GM19099 (cell line): ENCODE data around the gene PLEKHG4.

Experiments used
- POLR2A ChIP-seq: IDR thresholded peaks from 3 replicates; pipeline ENCODE4 v1.6.1; 2011; ENCODE audit warnings: low read depth; ENCODE audit not compliant: insufficient read length; ENCODE audit errors: extremely low read depth

Gene PLEKHG4

GRCh38 chr16:67265834-67266233 is 13.5 kb upstream of the PLEKHG4 start:
- TF ChIP-seq POLR2A: no peak

- TF ChIP-seq POLR2A: no peak
These were observed 11.2 kb upstream of the PLEKHG4 start for GRCh38 chr16:67268136-67268579.

- TF ChIP-seq POLR2A: no peak
These were observed 9.6 kb upstream of the PLEKHG4 start for GRCh38 chr16:67269766-67270165.

GRCh38 chr16:67270931-67271338 is 8.4 kb upstream of the PLEKHG4 start:
- TF ChIP-seq POLR2A: no peak

GRCh38 chr16:67271446-67271845 is 7.9 kb upstream of the PLEKHG4 start:
- TF ChIP-seq POLR2A: no peak

- no peak for TF ChIP-seq POLR2A
These were observed 4.0 kb upstream of the PLEKHG4 start for GRCh38 chr16:67275321-67275720.

- TF ChIP-seq POLR2A: no peak
These were observed 1.9 kb upstream of the PLEKHG4 start for GRCh38 chr16:67277294-67277998.

- no peak for TF ChIP-seq POLR2A
These were observed 1.1 kb upstream of the PLEKHG4 start for GRCh38 chr16:67277999-67278772.

GRCh38 chr16:67278773-67279295 is 498 bp upstream of the PLEKHG4 start:
- no peak for TF ChIP-seq POLR2A

GRCh38 chr16:67280090-67281015 is 1.0 kb downstream of the PLEKHG4 start:
- no peak for TF ChIP-seq POLR2A

GRCh38 chr16:67281536-67282446 is 2.5 kb downstream of the PLEKHG4 start:
- no peak for TF ChIP-seq POLR2A

- TF ChIP-seq POLR2A: no peak
These were observed 3.1 kb downstream of the PLEKHG4 start for GRCh38 chr16:67282447-67282805.

- TF ChIP-seq POLR2A: no peak
These were observed 3.9 kb downstream of the PLEKHG4 start for GRCh38 chr16:67283039-67283825.
